GM18873 (cell line): ENCODE data around the gene CD24.
"Not testable (repeated sequence)": the region's sequence is repeated elsewhere in the genome, so short reads cannot be mapped to it uniquely, and the experiment has no call there.

Experiments used
- ATAC-seq: cut with Tn5 transposase; IDR thresholded peaks from one replicate; pipeline ENCODE4 v1.9.1; 2021; ENCODE audit warnings: mild to moderate bottlenecking, moderate library complexity, moderate number of reproducible peaks; ENCODE audit not compliant: unreplicated experiment, low FRiP score

CD24 gene

GRCh38 chr6:106970769-106971168, 3.8 kb downstream of the CD24 start:
- not testable (repeated sequence) for ATAC-seq

GRCh38 chr6:106967936-106968555, 6.5 kb downstream of the CD24 start:
- ATAC-seq, result no peak

- no peak for ATAC-seq
Measured at GRCh38 chr6:106966671-106967640, 7.6 kb downstream of the CD24 start.

GRCh38 chr6:106966229-106966628, 8.3 kb downstream of the CD24 start:
- no peak for ATAC-seq

- no peak for ATAC-seq
Measured at GRCh38 chr6:106964954-106965353, 9.6 kb downstream of the CD24 start.

GRCh38 chr6:106964099-106964498, 10.4 kb downstream of the CD24 start:
- ATAC-seq, result no peak

- ATAC-seq, result no peak
Measured at GRCh38 chr6:106963544-106963943, 11.0 kb downstream of the CD24 start.

GRCh38 chr6:106961801-106962200, 12.7 kb downstream of the CD24 start:
- no peak for ATAC-seq

GRCh38 chr6:106961136-106961535, 13.4 kb downstream of the CD24 start:
- no peak for ATAC-seq

GRCh38 chr6:106959985-106960384, 14.5 kb downstream of the CD24 start:
- no peak for ATAC-seq

- ATAC-seq, result no peak
Measured at GRCh38 chr6:106939848-106940247, 34.7 kb downstream of the CD24 start.

- no peak for ATAC-seq
Measured at GRCh38 chr6:106939208-106939607, 35.3 kb downstream of the CD24 start.

- no peak for ATAC-seq
Measured at GRCh38 chr6:106927531-106928398, 46.8 kb downstream of the CD24 start.

- no peak for ATAC-seq
Measured at GRCh38 chr6:106925948-106926347, 48.6 kb downstream of the CD24 start.

GRCh38 chr6:106924694-106925523, 49.6 kb downstream of the CD24 start:
- no peak for ATAC-seq

GRCh38 chr6:106922626-106923025, 51.9 kb downstream of the CD24 start:
- ATAC-seq, result no peak
